ENCODE measurements around the gene SDK1.

The SDK1 gene

GRCh38 chr7:4149645-4150044 is 848.6 kb downstream of the SDK1 start:
- Histone ChIP-seq H3K4me3 (ENCODE audit: low read depth in 1 of 2, low read length in 1 of 2) (no peak overlapping the region), H3K36me3 (no peaks in the 10 kb centered on the region), H3K27me3 (peaks cover 12% of the 10 kb centered on the region), H3K9me3 (no peaks in the 10 kb centered on the region), H3K27ac (no peak overlapping the region), H3K4me1 (ENCODE audit: control insufficient read depth in 1 of 2, insufficient read depth in 1 of 2, low read depth in 1 of 2, low read length in 1 of 2) (no peaks in the 10 kb centered on the region)
- TF ChIP-seq CTCF (IDR thresholded peaks at IDR 0.05) = no peak

GRCh38 chr7:4150731-4151130 is 849.7 kb downstream of the SDK1 start:
- Histone ChIP-seq H3K4me3 (ENCODE audit: low read depth in 1 of 2, low read length in 1 of 2) (no peak overlapping the region), H3K9me3 (no peaks in the 10 kb centered on the region), H3K27ac (no peak overlapping the region), H3K4me1 (ENCODE audit: control insufficient read depth in 1 of 2, insufficient read depth in 1 of 2, low read depth in 1 of 2, low read length in 1 of 2) (no peaks in the 10 kb centered on the region), H3K27me3 (peaks cover under 1% of the 10 kb centered on the region), H3K36me3 (no peaks in the 10 kb centered on the region)
- no peak for TF ChIP-seq CTCF (IDR thresholded peaks at IDR 0.05)

GRCh38 chr7:4151524-4151923 is 850.5 kb downstream of the SDK1 start:
- H3K36me3 ChIP-seq = no peaks in the 10 kb centered on the region
- no peaks in the 10 kb centered on the region for H3K27me3 ChIP-seq
- no peak overlapping the region for H3K4me3 ChIP-seq (ENCODE audit: low read depth in 1 of 2, low read length in 1 of 2)
- no peak overlapping the region for H3K27ac ChIP-seq
- H3K9me3 ChIP-seq = no peaks in the 10 kb centered on the region
- TF ChIP-seq CTCF (IDR thresholded peaks at IDR 0.05) = no peak
- no peaks in the 10 kb centered on the region for H3K4me1 ChIP-seq (ENCODE audit: control insufficient read depth in 1 of 2, insufficient read depth in 1 of 2, low read depth in 1 of 2, low read length in 1 of 2)

- Histone ChIP-seq H3K27me3 (no peaks in the 10 kb centered on the region), H3K36me3 (no peaks in the 10 kb centered on the region), H3K4me3 (ENCODE audit: low read depth in 1 of 2, low read length in 1 of 2) (no peak overlapping the region), H3K27ac (no peak overlapping the region), H3K9me3 (no peaks in the 10 kb centered on the region), H3K4me1 (ENCODE audit: control insufficient read depth in 1 of 2, insufficient read depth in 1 of 2, low read depth in 1 of 2, low read length in 1 of 2) (no peaks in the 10 kb centered on the region)
- TF ChIP-seq CTCF (IDR thresholded peaks at IDR 0.05) = no peak
Observed at GRCh38 chr7:4151926-4152549, 851.0 kb downstream of the SDK1 start.

GRCh38 chr7:4154882-4155535 is 854.0 kb downstream of the SDK1 start:
- no peak overlapping the region for H3K27ac ChIP-seq
- H3K4me1 ChIP-seq (ENCODE audit: control insufficient read depth in 1 of 2, insufficient read depth in 1 of 2, low read depth in 1 of 2, low read length in 1 of 2) = no peaks in the 10 kb centered on the region
- no peak for TF ChIP-seq CTCF (IDR thresholded peaks at IDR 0.05)
- no peaks in the 10 kb centered on the region for H3K9me3 ChIP-seq
- no peaks in the 10 kb centered on the region for H3K27me3 ChIP-seq
- no peaks in the 10 kb centered on the region for H3K36me3 ChIP-seq
- H3K4me3 ChIP-seq (ENCODE audit: low read depth in 1 of 2, low read length in 1 of 2) = no peak overlapping the region
